GM12801 (cell line): Measurements from ENCODE around the gene OSGEP.

Experiments used
- TF ChIP-seq, protein P1 (sequence below): IDR thresholded peaks from one replicate; pipeline ENCODE4 v1.5.1; 2011; ENCODE audit warnings: control low read depth; ENCODE audit not compliant: insufficient read length; ENCODE audit errors: extremely low read depth

OSGEP gene

DNA sequence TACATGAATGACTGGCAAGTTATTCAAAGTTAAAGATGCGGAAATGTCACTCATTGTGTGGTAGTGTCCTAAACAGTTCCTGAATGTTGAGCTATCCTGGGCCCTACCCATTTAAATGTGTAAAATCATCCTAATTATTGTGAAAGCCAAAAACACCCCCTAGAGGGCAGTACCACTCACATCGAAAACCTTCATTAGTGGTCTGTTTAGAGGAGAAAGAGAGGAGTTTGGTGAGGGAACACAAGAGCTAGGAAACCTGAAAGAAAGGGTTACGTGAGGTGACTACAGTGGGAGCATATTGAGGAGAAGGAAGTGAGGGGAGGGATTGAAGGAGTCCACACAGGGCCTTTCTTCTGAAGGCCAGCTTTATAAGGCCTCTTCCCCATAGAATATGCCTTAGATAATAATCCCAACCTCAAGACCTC is 38.8 kb downstream of the OSGEP start:
- TF ChIP-seq, protein P1, sequence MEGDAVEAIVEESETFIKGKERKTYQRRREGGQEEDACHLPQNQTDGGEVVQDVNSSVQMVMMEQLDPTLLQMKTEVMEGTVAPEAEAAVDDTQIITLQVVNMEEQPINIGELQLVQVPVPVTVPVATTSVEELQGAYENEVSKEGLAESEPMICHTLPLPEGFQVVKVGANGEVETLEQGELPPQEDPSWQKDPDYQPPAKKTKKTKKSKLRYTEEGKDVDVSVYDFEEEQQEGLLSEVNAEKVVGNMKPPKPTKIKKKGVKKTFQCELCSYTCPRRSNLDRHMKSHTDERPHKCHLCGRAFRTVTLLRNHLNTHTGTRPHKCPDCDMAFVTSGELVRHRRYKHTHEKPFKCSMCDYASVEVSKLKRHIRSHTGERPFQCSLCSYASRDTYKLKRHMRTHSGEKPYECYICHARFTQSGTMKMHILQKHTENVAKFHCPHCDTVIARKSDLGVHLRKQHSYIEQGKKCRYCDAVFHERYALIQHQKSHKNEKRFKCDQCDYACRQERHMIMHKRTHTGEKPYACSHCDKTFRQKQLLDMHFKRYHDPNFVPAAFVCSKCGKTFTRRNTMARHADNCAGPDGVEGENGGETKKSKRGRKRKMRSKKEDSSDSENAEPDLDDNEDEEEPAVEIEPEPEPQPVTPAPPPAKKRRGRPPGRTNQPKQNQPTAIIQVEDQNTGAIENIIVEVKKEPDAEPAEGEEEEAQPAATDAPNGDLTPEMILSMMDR: no peak

DNA sequence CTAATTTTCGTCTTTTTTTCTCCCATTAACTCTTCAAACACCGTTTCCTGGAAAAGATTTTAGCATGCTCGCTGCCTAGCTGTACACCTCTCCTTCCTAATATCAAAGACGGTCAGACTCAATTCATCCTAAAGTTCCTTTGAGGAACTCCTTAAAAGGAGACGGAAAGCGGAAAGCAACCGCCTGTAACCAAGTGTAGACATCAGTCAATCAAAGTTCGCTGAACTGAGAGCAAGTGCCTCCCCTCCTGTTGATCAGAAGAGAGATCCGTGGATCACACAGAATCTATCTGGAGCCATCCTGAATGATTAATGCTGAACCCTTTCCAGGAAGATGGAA is 40.9 kb downstream of the OSGEP start:
- TF ChIP-seq, protein P1: no peak

DNA sequence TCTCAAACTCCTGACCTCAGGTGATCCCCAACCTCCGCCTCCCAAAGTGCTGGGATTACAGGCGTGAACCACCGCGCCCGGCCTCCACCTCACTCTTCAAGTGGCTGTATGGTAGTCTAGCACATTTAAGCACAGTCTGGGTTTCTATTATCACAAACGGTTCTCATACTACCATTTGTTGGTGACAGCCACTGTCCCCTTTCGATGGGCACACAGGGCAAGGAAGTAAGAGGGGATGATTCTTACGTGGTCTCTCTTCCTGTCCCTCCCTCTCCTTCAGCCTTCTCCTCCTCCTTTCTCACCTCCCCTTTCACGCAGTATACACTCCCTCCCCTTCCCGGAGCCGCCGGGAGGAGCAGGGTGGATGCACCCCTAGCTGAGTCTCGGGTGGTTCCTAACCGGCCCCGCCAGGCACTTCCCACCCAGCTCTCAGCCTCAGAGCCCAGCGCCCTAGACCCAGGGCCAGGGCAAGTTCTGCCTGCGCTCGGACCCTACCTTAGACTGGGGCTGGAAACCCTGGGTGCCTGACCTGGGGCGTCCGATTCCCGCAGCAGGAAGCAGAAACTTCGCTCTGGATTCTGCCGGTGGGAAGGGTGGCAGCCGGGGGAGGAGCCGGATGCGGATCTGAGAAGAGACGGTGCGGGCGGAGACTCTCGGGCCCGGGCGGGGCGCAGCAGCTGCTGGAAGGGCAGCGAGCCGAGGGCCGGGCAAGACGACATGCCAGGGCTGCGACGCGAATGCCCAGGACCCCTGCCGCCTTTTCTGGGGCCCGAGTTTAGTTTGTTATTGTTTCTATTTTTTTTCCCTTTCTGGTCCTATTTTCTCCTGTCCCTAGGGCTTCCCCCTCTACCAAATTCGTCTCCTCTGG is 41.5 kb downstream of the OSGEP start, which contains the start of gene TEP1:
Gene TEP1, minus strand, starts transcription at position 626 of the 868 bp plus-strand sequence. CDS start 5,062 bp downstream, outside the sequence.
- TF ChIP-seq, protein P1: no peak

DNA sequence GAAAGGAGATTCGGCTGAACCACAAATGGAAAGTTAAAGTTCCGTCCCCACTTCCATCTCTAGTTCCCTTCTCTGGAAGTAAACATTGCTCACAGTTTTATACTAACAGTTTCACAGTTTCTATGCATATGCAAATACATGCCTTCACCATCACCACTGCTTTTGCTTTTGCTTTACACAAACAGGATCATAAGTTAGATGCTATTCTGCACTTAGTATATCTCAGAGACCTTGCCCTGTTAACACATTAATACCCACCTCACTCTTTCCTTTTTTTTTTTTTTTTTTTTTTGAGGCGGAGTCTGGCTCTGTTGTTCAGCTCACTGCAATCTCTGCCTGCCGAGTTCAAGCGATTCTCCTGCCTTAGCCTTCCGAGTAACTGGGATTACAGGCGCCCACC is 42.2 kb downstream of the OSGEP start:
- TF ChIP-seq, protein P1: no peak

DNA sequence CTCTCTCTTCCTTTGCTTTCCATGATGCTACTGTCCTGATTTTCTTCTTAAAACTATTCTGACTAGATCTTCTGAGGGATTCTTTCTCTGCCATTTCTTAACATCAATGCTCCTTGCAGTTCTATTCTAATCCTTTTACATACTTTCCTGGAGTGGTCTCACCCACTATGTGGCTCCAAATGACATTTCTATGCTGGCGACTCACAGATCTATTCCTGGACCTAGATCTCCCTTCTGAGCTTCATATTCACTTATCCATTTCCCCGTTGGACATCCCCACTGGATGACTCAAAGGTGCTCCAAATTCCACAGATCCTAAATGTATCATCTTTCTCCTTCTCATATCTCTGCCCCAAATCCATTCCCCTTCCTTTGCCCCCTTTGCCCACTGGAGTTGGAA is 45.4 kb downstream of the OSGEP start:
- TF ChIP-seq, protein P1: no peak

DNA sequence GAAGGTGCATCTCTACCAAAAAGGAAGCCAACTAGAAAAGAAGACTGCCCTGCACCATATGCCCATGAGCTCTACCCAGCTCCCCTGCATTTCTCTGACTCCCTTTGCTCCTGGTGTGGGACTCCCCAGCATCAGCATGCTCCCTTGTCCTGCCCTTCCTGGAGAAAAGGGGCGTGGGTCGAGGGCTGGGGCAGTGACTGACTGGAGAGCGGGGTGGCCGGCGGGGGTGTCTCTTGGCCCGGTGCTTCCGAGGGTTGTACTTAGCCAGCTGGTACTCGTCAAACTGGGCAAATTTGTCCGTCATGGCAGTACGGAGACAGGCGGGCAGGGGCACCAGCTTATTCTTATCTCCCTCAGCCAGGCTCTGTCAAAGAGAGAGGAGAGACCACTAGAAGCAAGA is 51.1 kb downstream of the OSGEP start:
- TF ChIP-seq, protein P1: no peak

DNA sequence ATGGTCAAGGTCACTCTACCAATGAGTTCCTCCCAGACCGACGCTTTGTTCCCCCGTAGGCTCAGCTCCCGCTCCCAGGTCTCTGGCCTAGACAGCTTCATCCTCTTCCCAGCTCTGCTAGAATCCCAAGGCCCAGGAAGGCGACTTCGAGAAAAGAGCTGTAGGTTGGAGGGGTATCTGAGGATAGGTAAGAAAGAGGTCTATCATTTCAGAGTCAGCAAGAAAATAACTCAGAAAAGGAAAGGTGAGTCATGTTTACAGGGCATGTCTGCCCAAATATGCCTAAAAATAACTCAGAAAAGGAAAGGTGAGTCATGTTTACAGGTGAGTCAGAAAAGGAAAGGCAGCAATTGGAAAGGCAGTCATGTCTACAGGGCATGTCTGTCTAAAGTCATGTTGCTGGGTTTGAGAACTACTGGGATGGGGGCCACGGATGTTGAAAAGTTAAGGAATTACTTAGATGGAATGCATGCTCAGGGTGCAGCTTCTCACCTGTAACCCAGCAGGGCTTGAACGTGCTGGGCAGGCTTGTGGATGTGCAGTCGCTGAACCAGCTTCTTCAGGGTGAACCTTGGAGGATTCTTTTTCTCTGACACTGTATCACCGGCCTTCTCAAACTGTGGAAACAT is 53.5 kb downstream of the OSGEP start:
- TF ChIP-seq, protein P1: no peak
